Stimulated activated CD8-positive, alpha-beta memory T cell treated with anti-CD3 and anti-CD28 coated beads, Interleukin-15, amount 100 ng/mL, for 48 hours (primary cell): ENCODE data around the gene MAP3K19.

ENCODE experiments used
- DNase-seq, 2 donors: peaks; one replicate each; pipeline ENCODE4 v3.0.0-alpha.2; 2020; ENCODE audit warnings: low read depth in 2 of 2

Gene MAP3K19

DNA sequence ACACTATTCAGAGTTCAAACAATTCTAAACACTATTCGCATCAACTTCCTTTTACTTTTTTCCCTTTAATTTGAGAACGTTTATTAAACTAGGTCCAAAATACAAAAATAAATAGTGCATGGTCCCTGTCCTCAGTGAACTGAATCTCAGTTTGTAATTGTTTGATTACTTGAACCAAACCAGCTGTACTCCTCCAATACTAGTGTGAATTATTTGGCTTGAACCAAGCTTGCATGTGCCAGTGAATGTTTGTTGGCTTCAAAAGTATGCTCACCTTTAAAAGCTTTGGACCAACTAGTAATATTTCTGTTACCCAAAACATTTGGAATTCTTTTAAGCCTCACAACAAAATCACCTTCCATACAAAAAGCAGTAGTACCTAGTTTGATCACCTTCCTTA is 113.1 kb downstream of the MAP3K19 start:
- DNase-seq, result no peak

DNA sequence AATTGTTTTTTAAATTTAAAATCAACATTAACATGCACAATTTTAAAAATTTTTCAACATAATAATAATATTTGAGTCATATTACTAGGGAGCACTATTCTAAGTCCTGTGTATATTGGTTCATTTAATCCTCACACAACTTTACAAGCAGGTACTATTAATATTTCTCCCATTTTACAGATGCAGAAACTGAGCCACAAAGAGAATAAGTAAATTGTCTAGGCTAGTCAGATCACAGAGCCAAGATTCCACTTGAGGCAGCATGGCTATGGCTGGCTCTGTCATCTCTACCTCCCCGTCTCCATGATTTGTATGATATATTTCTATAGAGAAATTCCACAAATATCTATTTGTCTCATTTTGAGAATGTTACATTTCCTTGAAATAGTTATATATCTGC is 113.5 kb downstream of the MAP3K19 start:
- no peak for DNase-seq

DNA sequence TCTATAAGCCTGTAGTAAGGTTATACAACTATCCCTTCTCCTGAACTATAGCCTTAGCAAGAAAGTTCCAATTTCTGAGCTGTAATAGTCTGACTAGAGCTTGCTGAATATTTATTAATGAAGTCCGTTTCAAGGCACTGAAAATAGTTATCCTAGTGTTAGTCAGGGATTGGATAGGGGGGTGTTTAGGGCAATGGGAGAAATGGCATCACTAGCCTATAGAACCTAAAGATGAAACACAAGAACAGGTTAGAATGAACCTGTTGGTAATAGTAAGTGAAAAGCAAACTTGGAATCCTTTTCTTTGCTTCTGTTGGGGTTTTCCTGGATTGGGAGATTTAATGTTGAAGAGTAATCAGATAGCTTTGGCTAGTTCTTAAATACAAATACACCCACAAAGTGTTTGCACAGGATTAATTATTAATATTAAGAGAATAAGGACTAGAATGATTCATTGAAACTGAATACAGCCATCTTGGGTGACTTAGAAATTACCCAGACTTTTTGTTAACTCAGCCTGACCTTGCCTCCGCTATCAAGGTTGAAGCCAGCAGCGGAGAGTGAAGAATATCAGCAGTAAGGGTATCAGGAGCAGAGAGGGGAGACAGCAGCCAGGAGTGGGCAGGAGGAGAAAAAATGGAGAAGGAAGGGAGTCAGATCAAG is 114.3 kb downstream of the MAP3K19 start:
- DNase-seq, result no peak

DNA sequence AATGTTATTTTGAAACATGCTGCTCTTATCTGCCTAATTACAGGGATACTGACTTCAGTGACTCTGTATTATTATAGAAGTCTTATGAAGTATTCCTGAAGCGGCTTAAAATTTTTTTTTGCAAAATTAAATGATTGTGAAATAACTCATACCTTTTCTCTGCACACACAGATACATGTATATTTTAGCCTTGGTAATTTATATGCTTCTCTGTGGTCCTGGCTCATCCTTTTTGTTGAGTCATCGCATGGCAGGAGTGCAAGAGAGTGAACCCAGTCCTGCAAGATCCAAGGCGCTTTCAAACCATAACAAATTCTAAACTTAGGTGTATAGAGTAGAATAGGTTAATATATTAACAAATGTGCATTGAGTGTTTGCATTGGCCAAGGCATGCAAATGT is 120.1 kb downstream of the MAP3K19 start:
- DNase-seq, result no peak

DNA sequence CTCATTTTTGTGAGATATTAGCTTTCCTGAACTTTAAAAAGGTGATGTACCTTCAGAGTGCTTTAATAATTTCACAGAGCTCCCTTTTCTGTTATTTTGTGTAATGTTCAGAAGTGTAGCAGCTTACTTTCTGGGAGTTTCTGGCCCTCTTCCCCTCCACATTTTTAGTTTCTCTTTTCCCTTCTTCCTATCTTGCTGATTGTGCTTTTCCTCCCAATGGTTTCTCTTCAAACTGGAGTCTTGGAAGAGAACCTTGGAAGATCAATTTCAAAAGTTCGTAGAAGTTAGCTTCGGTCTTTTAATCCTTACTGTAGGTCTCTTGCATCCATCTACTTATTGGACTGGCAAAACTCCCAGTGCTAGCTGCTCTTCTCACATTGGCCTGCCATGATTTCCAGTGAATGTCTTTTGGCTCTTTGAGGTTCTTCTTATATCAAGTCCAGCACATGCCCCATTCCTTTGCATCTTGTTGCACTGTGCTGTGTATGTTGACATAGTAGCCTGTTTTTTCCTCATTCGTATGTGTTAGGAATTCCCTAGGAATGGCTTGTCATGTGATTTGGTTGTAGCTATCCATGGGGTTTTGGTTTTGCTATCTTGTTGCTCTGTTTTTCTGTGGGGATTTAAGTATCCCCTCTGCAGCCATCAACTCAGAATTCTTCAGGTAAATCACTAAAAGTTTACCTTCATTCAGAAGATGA is 120.9 kb downstream of the MAP3K19 start:
- DNase-seq, result no peak

DNA sequence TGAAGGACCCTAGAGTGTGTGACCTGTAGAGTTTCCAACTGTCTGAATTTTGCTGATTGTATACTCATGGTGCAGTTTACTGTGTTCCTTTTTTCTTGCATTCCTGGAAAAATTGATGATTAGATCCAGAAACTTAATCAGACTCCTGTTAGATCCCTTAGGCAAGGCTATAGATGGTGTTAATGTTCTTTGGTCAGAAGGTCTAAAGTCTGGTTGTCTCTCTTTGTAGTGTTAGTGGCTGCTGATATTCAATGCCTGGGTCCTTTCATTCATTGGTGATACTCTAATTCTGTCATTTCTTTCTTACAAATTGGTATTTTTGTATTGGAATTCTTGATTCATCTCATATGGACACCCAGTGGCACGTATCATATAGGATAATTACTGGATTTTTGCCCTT is 122.3 kb downstream of the MAP3K19 start:
- DNase-seq, result no peak

DNA sequence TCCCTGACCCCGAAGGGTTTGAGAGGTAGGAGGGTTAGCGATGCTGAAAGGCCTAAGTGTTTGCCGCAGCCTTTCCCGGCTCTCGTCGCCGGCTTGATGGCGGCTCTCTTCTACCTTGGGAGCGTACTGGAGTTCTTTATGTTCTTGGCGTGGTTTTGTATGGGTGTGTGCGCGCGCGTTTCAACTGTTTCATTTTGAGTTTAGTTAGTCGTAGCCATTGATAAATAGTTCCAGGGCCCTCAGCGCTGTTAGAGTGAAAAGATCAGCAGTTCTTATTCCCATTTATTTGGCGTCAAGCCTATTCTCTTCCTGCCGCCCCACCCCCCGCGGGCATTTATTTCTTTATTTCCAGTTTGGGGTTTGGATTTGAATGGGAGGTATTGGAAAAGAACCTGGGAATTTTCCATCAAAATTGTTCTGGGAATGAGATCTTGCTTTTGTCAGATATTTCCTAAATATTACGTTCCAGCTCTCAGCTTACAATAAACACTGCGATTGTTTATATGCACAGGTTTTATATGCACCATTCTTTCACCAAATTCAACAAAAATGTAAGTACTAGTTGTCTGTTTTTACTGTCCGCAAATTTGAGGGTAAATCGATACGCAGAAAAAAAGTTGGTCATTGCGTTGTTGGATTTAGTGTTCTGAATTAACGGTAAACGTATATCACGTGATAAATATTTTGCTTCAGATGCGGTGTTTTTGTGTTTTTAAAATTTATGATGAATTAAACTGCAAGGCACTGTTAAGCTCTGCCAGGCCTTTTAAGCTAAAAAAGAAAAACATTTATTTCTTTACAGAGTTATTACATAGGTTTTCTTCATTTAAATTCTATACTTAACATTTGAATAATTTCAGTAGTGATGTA is 127.7 kb downstream of the MAP3K19 start:
- peak; percentile 24 to 28 for DNase-seq

DNA sequence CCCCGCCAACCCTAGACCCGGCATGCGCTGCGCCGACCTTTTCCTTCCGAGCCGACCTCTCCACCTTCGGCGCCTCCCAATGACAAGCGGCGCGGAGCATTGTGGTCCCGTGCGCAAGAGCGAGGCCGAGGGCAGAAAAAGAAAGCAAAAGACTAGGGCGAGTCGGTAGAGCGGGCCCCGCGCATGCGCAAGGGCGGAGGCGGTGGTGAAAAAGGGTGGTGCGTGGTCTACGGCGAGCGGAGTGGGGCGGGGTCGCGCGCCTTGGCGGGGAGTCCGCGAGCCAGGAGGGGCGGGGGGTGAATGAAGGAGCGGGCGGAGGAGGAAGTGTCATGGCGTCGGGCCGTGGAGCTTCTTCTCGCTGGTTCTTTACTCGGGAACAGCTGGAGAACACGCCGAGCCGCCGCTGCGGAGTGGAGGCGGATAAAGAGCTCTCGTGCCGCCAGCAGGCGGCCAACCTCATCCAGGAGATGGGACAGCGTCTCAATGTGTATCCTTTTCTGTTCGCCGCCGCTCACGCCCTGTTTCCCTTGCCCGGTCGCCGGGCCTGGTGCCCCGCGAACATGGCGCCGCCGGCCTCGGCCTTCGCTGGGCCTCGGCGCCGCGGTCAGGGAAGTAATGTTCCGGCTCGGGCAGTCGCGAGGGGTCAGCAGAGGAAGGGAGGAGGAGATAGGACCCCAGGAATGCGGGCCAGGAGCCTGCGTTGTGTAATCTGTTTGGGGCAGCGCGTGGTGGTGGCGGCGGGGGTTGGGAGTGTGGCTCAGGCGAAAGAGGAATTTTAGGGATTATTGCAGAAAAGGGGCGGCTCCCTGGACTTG is 128.5 kb downstream of the MAP3K19 start, which contains the start of gene CCNT2:
Gene CCNT2 (plus strand): TSS at position 297 of the 815 bp plus-strand sequence. CDS start 33 bp downstream, at position 330.
- DNase-seq, result peak; percentile 99 to 100

DNA sequence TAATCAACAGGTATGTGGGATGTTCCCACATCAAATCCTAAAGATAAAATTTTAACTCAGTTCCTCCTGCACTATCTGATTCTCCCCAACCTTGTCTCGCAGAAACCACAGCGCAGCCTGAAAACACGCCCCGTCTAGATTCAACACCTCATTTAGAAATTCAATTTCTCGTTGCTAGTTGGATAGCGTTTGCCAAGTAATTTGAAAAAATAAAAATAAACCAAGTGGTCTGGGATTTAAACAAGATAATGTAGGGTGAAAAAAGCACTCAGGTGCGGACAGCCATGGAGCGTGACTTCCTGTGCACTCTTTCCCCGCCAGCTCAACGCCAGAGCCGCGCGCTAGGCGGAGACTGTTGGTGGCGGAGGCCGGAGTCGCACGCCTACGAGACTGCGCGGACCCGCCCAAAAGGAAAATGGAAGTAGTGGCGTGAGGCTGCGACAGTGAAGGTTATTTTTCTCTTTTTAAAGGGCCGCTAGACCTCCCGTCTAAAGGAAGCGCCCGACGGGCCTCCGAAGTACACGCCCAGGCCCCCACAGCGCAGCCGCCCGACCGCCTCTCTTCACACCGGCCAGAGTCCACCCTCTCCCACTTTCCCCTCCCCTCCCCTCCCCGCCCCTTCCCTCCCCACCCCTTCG is 129.2 kb downstream of the MAP3K19 start:
- peak in 1 of 2 donors; percentile 82 for DNase-seq

DNA sequence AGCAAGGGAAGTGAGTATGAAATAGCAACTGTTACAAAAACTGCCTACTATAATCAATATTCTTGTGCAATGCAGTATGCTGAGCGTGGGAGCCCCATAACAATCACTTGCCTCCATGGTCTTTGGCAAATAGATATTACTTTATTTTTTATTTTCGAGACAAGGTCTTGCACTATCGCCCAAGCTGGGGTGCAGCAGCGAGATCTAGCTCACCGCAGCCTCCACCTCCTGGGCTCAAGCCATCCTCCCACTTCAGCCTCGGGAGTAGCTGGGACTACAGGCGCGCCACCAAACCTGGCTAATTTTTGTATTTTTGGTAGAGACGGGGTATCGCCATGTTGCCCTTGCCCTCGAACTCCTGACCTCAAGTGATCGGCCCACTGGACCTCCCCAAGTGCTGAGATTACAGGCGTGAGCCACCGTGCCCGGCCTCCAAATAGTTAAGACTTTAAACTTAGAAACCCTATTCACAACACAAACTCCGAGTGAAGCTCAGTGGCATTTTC is 129.8 kb downstream of the MAP3K19 start:
- no peak for DNase-seq
